GM10266 (cell line): ENCODE measurements around the gene BORCS6.

Experiments
- DNase-seq: peaks from one replicate; pipeline ENCODE4 v3.0.0; 2012; ENCODE audit errors: extremely low spot score
- CTCF ChIP-seq: IDR thresholded peaks from 2 replicates; pipeline ENCODE4 v1.5.1; 2012; ENCODE audit warnings: mild to moderate bottlenecking, low read depth; ENCODE audit not compliant: control insufficient read depth, insufficient read depth; ENCODE audit errors: missing control alignments

BORCS6 gene

GRCh38 chr17:8162997-8163977 lies 26.7 kb downstream of the BORCS6 start:
- no peak for DNase-seq
- no peak for TF ChIP-seq CTCF

- TF ChIP-seq CTCF, result no peak
- peak; percentile 88 for DNase-seq
Measured at GRCh38 chr17:8162233-8162996, 27.6 kb downstream of the BORCS6 start, which contains the start of gene VAMP2. Gene VAMP2 (minus strand): TSS chr17:8162948. CDS start chr17:8162879, 69 bp downstream.

GRCh38 chr17:8161289-8162232 lies 28.4 kb downstream of the BORCS6 start:
- DNase-seq, result no peak
- TF ChIP-seq CTCF, result no peak

GRCh38 chr17:8160741-8161221 lies 29.2 kb downstream of the BORCS6 start:
- no peak for TF ChIP-seq CTCF

GRCh38 chr17:8160224-8160577 lies 29.8 kb downstream of the BORCS6 start:
- TF ChIP-seq CTCF, result no peak

More at GRCh38 chr17:8160741-8161221, 29.2 kb downstream of the BORCS6 start:
- no peak for DNase-seq

GRCh38 chr17:8159459-8160223 lies 30.3 kb downstream of the BORCS6 start:
- DNase-seq, result no peak
- no peak for TF ChIP-seq CTCF

More at GRCh38 chr17:8160224-8160577, 29.8 kb downstream of the BORCS6 start:
- no peak for DNase-seq
